ENCODE measurements around the gene SLC28A1. TPM values are rescaled to one million over a fixed set of nuclear protein-coding genes. Genes with fewer than 3 reads are reported as not detected.
A peak's percentile ranks its signal among the peaks of the same experiment; 100 is the strongest.
"Not testable (repeated sequence)": the region's sequence is repeated elsewhere in the genome, so short reads cannot be mapped to it uniquely, and the experiment has no call there.

The SLC28A1 gene
- total RNA-seq, 1 donor from 2014 or later: not detected

GRCh38 chr15:84840255-84840654, 44.2 kb upstream of the SLC28A1 start:
- H3K27me3 ChIP-seq: no peaks in the 10 kb centered on the region
- H3K4me1 ChIP-seq: peaks cover 19% of the 10 kb centered on the region
- no peaks in the 10 kb centered on the region for H3K36me3 ChIP-seq
- no peak for TF ChIP-seq CTCF (IDR thresholded peaks at IDR 0.05)
- H3K9me3 ChIP-seq: no peaks in the 10 kb centered on the region
- ATAC-seq (peak; percentile 6), DNase-seq (no peak)
- intact Hi-C loops (cut with DNase I): no loop called here
- no peak overlapping the region for H3K4me3 ChIP-seq
- peak overlapping the region; percentile 78 for H3K27ac ChIP-seq

- DNase-seq (peak; percentile 91), ATAC-seq (peak; percentile 89)
- Histone ChIP-seq H3K27ac (peak overlapping the region; percentile 78), H3K9me3 (no peaks in the 10 kb centered on the region), H3K36me3 (no peaks in the 10 kb centered on the region), H3K27me3 (no peaks in the 10 kb centered on the region), H3K4me3 (no peak overlapping the region), H3K4me1 (peaks cover 19% of the 10 kb centered on the region)
- no peak for TF ChIP-seq CTCF (IDR thresholded peaks at IDR 0.05)
- intact Hi-C loops (cut with DNase I): no loop called here
These were observed 43.6 kb upstream of the SLC28A1 start for GRCh38 chr15:84840741-84841429.

GRCh38 chr15:84842781-84843180, 41.7 kb upstream of the SLC28A1 start:
- Histone ChIP-seq H3K36me3 (no peaks in the 10 kb centered on the region), H3K4me3 (no peak overlapping the region), H3K9me3 (no peaks in the 10 kb centered on the region), H3K27me3 (no peaks in the 10 kb centered on the region), H3K4me1 (peaks cover 19% of the 10 kb centered on the region), H3K27ac (no peak overlapping the region)
- intact Hi-C loops (cut with DNase I): no loop called here
- no peak for TF ChIP-seq CTCF (IDR thresholded peaks at IDR 0.05)
- DNase-seq (no peak), ATAC-seq (no peak)

GRCh38 chr15:84844964-84845363, 39.5 kb upstream of the SLC28A1 start:
- Histone ChIP-seq H3K4me1 (peaks cover 16% of the 10 kb centered on the region), H3K27ac (peak overlapping the region; percentile 53), H3K9me3 (no peaks in the 10 kb centered on the region), H3K4me3 (no peak overlapping the region), H3K27me3 (no peaks in the 10 kb centered on the region), H3K36me3 (no peaks in the 10 kb centered on the region)
- ATAC-seq (no peak), DNase-seq (no peak)
- intact Hi-C loops (cut with DNase I): no loop called here
- no peak for TF ChIP-seq CTCF (IDR thresholded peaks at IDR 0.05)

GRCh38 chr15:84845631-84846030, 38.8 kb upstream of the SLC28A1 start:
- DNase-seq: peak; percentile 82
- H3K4me1 ChIP-seq; H3K4me3 ChIP-seq; H3K27me3 ChIP-seq; H3K9me3 ChIP-seq; H3K36me3 ChIP-seq; intact Hi-C loops (cut with DNase I); H3K27ac ChIP-seq: not testable (repeated sequence)
- peak; percentile 85 for ATAC-seq
- TF ChIP-seq CTCF (IDR thresholded peaks at IDR 0.05): peak; percentile 80

GRCh38 chr15:84846269-84846668, 38.2 kb upstream of the SLC28A1 start:
- TF ChIP-seq CTCF (IDR thresholded peaks at IDR 0.05): no peak
- Histone ChIP-seq H3K4me1 (peaks cover 3% of the 10 kb centered on the region), H3K27me3 (no peaks in the 10 kb centered on the region), H3K27ac (no peak overlapping the region), H3K9me3 (no peaks in the 10 kb centered on the region), H3K4me3 (no peak overlapping the region), H3K36me3 (no peaks in the 10 kb centered on the region)
- intact Hi-C loops (cut with DNase I): no loop called here
- DNase-seq: no peak
- no peak for ATAC-seq

Data from upper lobe of right lung (tissue), 1 donor.